Measurements from ENCODE around the gene GSE1. TPM values are rescaled to one million over a fixed set of nuclear protein-coding genes. Genes with fewer than 3 reads are reported as not detected.

The GSE1 gene
- total RNA-seq, 1 donor from 2014 or later: 80.8 TPM

DNA sequence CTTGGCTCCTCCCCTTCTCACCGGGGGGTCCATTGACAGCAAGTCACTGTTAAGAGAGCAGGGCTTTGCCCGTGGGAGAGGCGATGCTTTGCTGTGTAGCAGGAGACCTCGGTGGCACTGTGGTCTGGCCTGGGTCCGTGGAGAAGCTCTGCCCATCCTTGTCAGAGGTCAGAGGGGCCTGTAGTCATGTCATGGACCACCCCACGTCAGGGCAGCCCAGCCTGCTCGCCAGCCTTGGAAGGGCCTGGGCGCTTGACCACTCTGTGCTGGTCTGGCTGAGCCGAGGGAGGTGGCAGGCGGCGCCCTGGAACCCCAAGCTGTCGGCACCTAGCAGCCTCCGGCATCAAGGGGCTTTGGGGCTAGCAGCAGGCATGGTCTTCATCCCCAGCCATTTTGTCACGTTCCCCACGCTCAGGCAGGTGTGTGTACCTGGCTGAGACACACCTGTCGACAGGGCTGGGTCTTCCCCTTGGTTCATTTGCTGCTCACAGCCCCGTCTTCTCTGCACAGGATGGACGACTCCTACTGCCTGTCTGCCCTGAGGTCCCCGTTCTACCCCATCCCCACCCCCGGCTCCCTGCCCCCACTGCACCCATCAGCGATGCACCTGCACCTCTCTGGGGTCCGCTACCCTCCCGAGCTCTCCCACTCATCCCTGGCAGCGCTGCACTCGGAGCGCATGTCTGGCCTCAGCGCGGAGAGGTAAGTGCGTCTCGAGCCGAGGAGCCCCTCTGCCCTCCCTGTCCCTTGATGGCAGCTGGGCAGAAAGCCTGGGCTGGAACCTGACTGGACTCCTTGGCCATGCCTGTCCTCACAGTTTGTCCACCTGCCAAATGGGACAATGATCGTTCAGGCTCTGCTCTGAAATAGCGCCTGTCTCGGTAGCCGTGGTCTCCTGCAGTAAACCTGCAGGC lies 42.4 kb downstream of the GSE1 start:
- Histone ChIP-seq H3K4me1 (peaks cover 52% of the 10 kb centered on the region), H3K36me3 (peaks cover 0 to 52% of the 10 kb centered on the region in 2 donors), H3K27me3 (no peaks in the 10 kb centered on the region), H3K4me3 (no peak overlapping the region), H3K27ac (no peak overlapping the region), H3K9me3 (no peaks in the 10 kb centered on the region)
- no peak for TF ChIP-seq POLR2A (IDR thresholded peaks at IDR 0.05)
- no peak for TF ChIP-seq POLR2AphosphoS5 (IDR thresholded peaks at IDR 0.05; ENCODE audit: insufficient read depth in 1 of 2, low read depth in 1 of 2)
- TF ChIP-seq, protein P1, sequence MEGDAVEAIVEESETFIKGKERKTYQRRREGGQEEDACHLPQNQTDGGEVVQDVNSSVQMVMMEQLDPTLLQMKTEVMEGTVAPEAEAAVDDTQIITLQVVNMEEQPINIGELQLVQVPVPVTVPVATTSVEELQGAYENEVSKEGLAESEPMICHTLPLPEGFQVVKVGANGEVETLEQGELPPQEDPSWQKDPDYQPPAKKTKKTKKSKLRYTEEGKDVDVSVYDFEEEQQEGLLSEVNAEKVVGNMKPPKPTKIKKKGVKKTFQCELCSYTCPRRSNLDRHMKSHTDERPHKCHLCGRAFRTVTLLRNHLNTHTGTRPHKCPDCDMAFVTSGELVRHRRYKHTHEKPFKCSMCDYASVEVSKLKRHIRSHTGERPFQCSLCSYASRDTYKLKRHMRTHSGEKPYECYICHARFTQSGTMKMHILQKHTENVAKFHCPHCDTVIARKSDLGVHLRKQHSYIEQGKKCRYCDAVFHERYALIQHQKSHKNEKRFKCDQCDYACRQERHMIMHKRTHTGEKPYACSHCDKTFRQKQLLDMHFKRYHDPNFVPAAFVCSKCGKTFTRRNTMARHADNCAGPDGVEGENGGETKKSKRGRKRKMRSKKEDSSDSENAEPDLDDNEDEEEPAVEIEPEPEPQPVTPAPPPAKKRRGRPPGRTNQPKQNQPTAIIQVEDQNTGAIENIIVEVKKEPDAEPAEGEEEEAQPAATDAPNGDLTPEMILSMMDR (IDR thresholded peaks at IDR 0.05): no peak
- no peak for DNase-seq (ENCODE audit: extremely low spot score in 2 of 2)
- intact Hi-C loops (cut with DNase I): no loop called here

GRCh38 chr16:85656351-85657266 lies 43.5 kb downstream of the GSE1 start:
- no peaks in the 10 kb centered on the region for H3K27me3 ChIP-seq
- intact Hi-C loops (cut with DNase I): no loop called here
- H3K27ac ChIP-seq: no peak overlapping the region
- no peak overlapping the region for H3K4me3 ChIP-seq
- H3K36me3 ChIP-seq: peaks cover 0 to 57% of the 10 kb centered on the region in 2 donors
- no peaks in the 10 kb centered on the region for H3K9me3 ChIP-seq
- H3K4me1 ChIP-seq: peaks cover 40% of the 10 kb centered on the region
- DNase-seq (ENCODE audit: extremely low spot score in 2 of 2): no peak
- TF ChIP-seq, protein P1 (IDR thresholded peaks at IDR 0.05): no peak
- TF ChIP-seq POLR2AphosphoS5 (IDR thresholded peaks at IDR 0.05; ENCODE audit: insufficient read depth in 1 of 2, low read depth in 1 of 2) (no peak), POLR2A (IDR thresholded peaks at IDR 0.05) (no peak)

GRCh38 chr16:85657267-85657650 lies 44.1 kb downstream of the GSE1 start:
- no peaks in the 10 kb centered on the region for H3K27me3 ChIP-seq
- intact Hi-C loops (cut with DNase I): no loop called here
- no peaks in the 10 kb centered on the region for H3K9me3 ChIP-seq
- no peak overlapping the region for H3K27ac ChIP-seq
- H3K4me3 ChIP-seq: no peak overlapping the region
- TF ChIP-seq, protein P1 (IDR thresholded peaks at IDR 0.05): no peak
- TF ChIP-seq POLR2AphosphoS5 (IDR thresholded peaks at IDR 0.05; ENCODE audit: insufficient read depth in 1 of 2, low read depth in 1 of 2) (no peak), POLR2A (IDR thresholded peaks at IDR 0.05) (no peak)
- H3K4me1 ChIP-seq: peaks cover 34% of the 10 kb centered on the region
- H3K36me3 ChIP-seq: peaks cover 0 to 62% of the 10 kb centered on the region in 2 donors
- no peak for DNase-seq (ENCODE audit: extremely low spot score in 2 of 2)

DNA sequence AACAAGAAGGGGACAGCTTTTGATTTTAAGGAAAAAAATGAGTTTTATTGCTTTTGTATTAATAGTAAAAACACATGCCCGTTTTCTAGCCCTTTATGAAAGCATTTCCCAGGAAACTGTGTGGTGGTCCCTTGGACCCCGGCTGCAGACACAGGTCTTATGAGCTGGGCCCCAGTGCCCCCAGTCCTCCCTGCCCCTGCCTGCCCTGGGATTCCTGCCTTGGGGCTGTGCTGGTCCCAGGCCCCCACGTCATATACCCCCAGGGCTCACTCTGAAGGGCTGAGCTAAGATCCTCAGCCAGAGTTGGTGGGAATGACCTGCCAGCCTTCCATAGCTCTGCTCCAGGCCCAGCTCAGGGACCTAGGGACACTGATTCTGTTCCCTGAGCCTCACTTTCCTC lies 44.9 kb downstream of the GSE1 start:
- Histone ChIP-seq H3K36me3 (peaks cover 0 to 63% of the 10 kb centered on the region in 2 donors), H3K27me3 (no peaks in the 10 kb centered on the region), H3K4me1 (peaks cover 27% of the 10 kb centered on the region), H3K27ac (no peak overlapping the region), H3K4me3 (no peak overlapping the region), H3K9me3 (no peaks in the 10 kb centered on the region)
- intact Hi-C loops (cut with DNase I): no loop called here
- DNase-seq (ENCODE audit: extremely low spot score in 2 of 2): no peak
- TF ChIP-seq, protein P1 (IDR thresholded peaks at IDR 0.05): no peak
- TF ChIP-seq POLR2AphosphoS5 (IDR thresholded peaks at IDR 0.05; ENCODE audit: insufficient read depth in 1 of 2, low read depth in 1 of 2) (no peak), POLR2A (IDR thresholded peaks at IDR 0.05) (no peak)
